ENCODE data around the gene HEBP1. TPM values are rescaled to one million over a fixed set of nuclear protein-coding genes. Genes with fewer than 3 reads are reported as not detected.

Gene HEBP1
- total RNA-seq, 1 donor from 2014 or later = 44.3 TPM

GRCh38 chr12:12927211-12928079 is 72.6 kb downstream of the HEBP1 start:
- peak; percentile 82 for DNase-seq (ENCODE audit: low spot score)
- intact Hi-C loops (cut with DNase I) = no loop called here

DNA sequence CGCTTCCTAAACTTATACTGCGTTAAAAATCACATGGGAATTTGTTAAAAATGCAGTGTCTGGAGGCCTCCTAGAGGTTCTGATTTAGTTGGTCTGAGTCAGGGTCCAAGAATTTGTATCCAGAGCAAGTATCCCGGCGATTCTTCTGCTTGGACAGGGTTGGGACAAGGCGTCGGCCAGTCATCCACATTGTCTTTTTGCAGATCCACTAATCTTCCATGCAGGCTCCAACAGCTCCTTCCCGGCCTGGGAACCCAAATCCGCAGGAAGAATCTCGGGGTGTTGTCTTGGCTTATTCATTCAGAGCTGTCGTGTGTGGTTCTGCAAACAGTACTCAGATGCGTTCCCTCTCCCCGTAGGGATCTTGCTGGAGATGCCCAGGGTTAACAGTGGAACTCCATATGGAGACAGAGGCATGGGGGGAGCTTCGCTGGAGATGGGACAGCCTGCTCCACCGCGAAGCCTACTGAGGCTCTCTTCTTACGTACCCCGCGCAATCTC is 73.4 kb downstream of the HEBP1 start:
- intact Hi-C loops (cut with DNase I) = no loop called here
- no peak for DNase-seq (ENCODE audit: low spot score)

DNA sequence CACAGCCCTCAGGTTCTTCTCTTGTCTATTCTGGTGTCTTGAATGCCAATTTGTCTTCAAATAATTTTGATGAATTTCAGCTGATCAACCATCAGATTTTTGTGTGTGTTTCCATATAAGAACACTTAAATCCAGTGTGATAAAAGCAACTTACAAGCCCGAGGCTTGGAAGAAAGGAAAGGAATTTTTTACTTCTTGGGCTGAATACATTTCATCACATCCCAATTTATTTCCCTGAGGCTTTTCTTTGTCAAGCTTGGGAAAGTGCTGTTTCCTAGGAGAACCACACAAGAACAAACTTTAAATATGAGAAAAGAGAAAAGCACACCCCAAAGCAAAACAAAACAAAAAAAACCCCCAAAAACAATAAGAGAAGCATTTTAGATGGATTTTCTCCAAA is 74.7 kb downstream of the HEBP1 start:
- intact Hi-C loops (cut with DNase I) = no loop called here
- DNase-seq (ENCODE audit: low spot score) = no peak

Other genes with a start within 250 kb of the HEBP1 start
- 13.0 TPM for gene APOLD1, start 214.6 kb downstream of the HEBP1 start, total RNA-seq
- 25.5 TPM for gene DDX47, start 186.9 kb downstream of the HEBP1 start, total RNA-seq
- gene GPRC5A, start 108.7 kb downstream of the HEBP1 start, total RNA-seq = 0.78 TPM
- not detected for gene GPRC5D, start 48.1 kb downstream of the HEBP1 start, total RNA-seq
- 1.6 TPM for gene FAM234B, start 44.1 kb upstream of the HEBP1 start, total RNA-seq
- gene GSG1, start 103.4 kb upstream of the HEBP1 start, total RNA-seq = not detected
- gene EMP1, start 196.5 kb upstream of the HEBP1 start, total RNA-seq = 118 TPM

All from cardiac septum (tissue), 1 donor.